Activated T-cell treated with anti-CD3 and anti-CD28 coated beads for 48 hours (primary cell): ENCODE measurements around the gene FBXL13.
A peak's percentile ranks its signal among the peaks of the same experiment; 100 is the strongest.
"Not testable (repeated sequence)": the region's sequence is repeated elsewhere in the genome, so short reads cannot be mapped to it uniquely, and the experiment has no call there.

Experiments used
- DNase-seq: peaks from one replicate; pipeline ENCODE4 v3.0.0-alpha.2; 2020; ENCODE audit warnings: low read depth

The FBXL13 gene

GRCh38 chr7:102856036-102856435, 218.6 kb downstream of the FBXL13 start:
- no peak for DNase-seq

GRCh38 chr7:102849538-102849937, 225.1 kb downstream of the FBXL13 start:
- no peak for DNase-seq

- DNase-seq = no peak
Measured at GRCh38 chr7:102849079-102849478, 225.5 kb downstream of the FBXL13 start.

- DNase-seq = no peak
Measured at GRCh38 chr7:102845346-102845745, 229.2 kb downstream of the FBXL13 start.

- no peak for DNase-seq
Measured at GRCh38 chr7:102843850-102844249, 230.7 kb downstream of the FBXL13 start.

- DNase-seq = no peak
Measured at GRCh38 chr7:102842284-102842683, 232.3 kb downstream of the FBXL13 start.

GRCh38 chr7:102841290-102841689, 233.3 kb downstream of the FBXL13 start:
- no peak for DNase-seq

- no peak for DNase-seq
Measured at GRCh38 chr7:102840404-102840803, 234.2 kb downstream of the FBXL13 start.

- DNase-seq = not testable (repeated sequence)
Measured at GRCh38 chr7:102838572-102839101, 236.0 kb downstream of the FBXL13 start.

GRCh38 chr7:102837802-102838201, 236.8 kb downstream of the FBXL13 start:
- DNase-seq = no peak

GRCh38 chr7:102836977-102837376, 237.6 kb downstream of the FBXL13 start:
- DNase-seq = no peak

- DNase-seq = no peak
Measured at GRCh38 chr7:102836191-102836919, 238.2 kb downstream of the FBXL13 start.

GRCh38 chr7:102834999-102835398, 239.6 kb downstream of the FBXL13 start:
- peak; percentile 6 for DNase-seq

- no peak for DNase-seq
Measured at GRCh38 chr7:102834466-102834865, 240.1 kb downstream of the FBXL13 start.

GRCh38 chr7:102833343-102833742, 241.3 kb downstream of the FBXL13 start:
- no peak for DNase-seq

- no peak for DNase-seq
Measured at GRCh38 chr7:102832674-102833073, 241.9 kb downstream of the FBXL13 start.

GRCh38 chr7:102830197-102830596, 244.4 kb downstream of the FBXL13 start:
- DNase-seq = no peak

GRCh38 chr7:102829075-102829474, 245.5 kb downstream of the FBXL13 start:
- no peak for DNase-seq

GRCh38 chr7:102828286-102828685, 246.3 kb downstream of the FBXL13 start:
- DNase-seq = no peak

GRCh38 chr7:102823390-102824119, 251.0 kb downstream of the FBXL13 start:
- DNase-seq = no peak

- no peak for DNase-seq
Measured at GRCh38 chr7:102821994-102822747, 252.4 kb downstream of the FBXL13 start.

GRCh38 chr7:102819151-102819550, 255.4 kb downstream of the FBXL13 start:
- no peak for DNase-seq
